HG03571 (cell line): Measurements from ENCODE around the gene PRKAR1A.
"Not testable (repeated sequence)": the region's sequence is repeated elsewhere in the genome, so short reads cannot be mapped to it uniquely, and the experiment has no call there.

Experiments
- ATAC-seq: cut with Tn5 transposase; IDR thresholded peaks from one replicate; pipeline ENCODE4 v1.9.1; 2021; ENCODE audit not compliant: unreplicated experiment

The PRKAR1A gene

DNA sequence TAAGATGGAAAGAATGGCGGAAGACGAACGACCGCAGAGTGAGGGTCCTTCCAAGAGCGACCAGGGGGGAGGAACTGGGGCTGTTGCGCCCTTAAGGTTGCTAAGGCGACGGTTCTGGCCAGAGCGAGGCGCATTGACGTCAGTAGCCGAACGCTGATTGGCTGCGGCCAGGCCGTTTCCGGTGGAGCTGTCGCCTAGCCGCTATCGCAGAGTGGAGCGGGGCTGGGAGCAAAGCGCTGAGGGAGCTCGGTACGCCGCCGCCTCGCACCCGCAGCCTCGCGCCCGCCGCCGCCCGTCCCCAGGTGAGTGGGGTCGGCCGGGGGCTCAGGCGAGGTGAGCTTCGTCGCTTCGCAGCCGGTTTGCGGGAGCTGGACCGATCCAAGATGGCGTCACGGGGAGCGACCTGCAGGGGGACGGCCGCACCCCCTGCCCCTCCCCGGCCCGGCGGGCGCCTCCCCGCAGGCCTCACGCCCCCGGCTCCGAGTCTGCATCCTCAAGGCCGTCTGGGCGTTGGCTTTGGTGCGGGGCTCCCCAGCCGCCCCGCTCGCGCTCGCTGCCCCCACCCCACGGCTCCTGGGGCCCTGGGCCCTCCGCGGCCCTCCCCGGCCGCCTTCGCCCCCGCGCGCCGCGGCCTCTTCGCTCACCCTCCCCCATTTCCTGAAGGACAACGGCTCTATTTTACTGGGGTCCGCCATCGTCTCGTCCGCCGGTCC lies at the start of gene PRKAR1A:
TSS of gene PRKAR1A (plus strand) at position 184 of the 713 bp plus-strand sequence. CDS start 2,970 bp downstream, outside the sequence.
- ATAC-seq: peak; percentile 90

GRCh38 chr17:68463211-68464019 lies 48.8 kb upstream of the PRKAR1A start:
- ATAC-seq: no peak

DNA sequence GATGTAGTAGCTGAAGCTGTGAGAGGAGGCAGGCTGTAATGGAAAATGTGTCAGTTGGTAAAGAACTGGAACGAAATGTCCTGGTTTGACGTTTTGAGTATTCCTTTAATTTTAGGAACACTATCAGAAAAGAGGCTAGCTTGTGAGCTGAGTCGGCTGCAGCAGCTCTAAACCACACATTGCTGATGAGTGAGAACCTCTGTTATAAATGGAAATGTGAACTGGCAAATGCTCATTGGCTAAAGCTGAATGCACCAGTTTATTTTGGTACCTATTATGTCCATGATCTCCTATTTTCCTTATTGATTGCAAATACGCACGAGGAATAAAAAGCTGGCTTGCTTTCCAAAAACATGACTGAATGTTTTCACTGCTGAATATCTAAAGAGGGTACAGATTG lies 43.9 kb upstream of the PRKAR1A start:
- ATAC-seq: no peak

DNA sequence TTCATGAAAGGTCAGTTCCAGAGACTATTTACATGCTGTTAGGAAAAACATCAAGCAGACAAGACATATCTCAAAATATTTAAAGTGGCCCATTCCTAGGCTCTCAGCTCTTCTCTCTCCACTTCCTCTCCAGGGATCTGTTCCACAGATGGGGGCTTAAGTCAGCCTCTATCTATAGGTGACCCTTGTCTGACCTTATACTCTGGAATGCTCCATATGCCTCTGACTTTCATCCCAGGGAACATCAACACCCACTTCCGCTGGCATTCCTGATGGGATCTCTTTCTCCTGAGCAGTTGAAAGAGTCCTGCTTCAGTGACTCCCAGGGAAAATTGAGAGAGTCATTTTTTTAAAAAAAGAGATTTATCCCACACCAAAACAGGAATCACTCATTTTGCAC lies 43.4 kb upstream of the PRKAR1A start:
- no peak for ATAC-seq

- ATAC-seq: no peak
These were observed 41.3 kb upstream of the PRKAR1A start for GRCh38 chr17:68470961-68471360.

DNA sequence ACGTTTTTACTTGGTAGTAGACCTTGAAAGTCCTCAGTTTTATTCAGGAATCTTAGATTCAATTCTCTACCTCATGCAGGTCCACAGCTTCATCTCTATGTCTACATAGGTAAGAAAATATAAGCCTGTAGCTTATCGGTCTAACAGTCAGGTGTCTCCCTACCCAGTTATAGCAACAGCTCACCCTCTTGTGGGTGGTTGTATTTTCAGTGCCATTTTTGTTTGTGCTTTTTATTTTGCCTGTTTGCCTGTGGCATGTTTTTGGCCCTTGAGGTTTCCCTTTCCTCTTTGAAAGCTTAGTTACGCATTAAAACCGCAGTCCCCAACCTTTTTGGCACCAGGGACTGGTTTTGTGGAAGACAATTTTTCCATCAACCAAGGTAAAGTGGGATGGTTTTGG lies 31.3 kb upstream of the PRKAR1A start:
- no peak for ATAC-seq

GRCh38 chr17:68482576-68483041 lies 29.6 kb upstream of the PRKAR1A start:
- ATAC-seq: no peak

GRCh38 chr17:68484458-68484857 lies 27.8 kb upstream of the PRKAR1A start:
- no peak for ATAC-seq

DNA sequence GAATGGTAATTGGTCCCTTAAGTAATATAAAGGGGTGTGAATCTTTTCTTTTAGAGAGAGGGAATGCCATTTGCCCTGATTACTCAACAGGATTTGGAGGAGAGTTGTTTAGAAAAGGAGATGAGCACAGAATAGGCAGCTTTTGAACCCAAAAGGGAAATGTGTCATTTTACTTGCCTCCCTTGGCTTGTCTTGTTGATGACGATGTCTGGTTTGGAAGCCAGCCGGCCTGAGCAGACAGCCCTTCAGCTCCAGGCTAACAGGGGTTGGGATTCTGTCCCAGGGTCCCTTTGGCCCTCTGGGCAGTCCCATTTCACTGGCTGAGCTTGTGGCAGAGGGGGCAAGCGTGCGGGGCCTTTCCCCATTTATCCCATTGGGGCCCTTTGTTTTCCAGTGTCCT lies 22.3 kb upstream of the PRKAR1A start:
- ATAC-seq: no peak

DNA sequence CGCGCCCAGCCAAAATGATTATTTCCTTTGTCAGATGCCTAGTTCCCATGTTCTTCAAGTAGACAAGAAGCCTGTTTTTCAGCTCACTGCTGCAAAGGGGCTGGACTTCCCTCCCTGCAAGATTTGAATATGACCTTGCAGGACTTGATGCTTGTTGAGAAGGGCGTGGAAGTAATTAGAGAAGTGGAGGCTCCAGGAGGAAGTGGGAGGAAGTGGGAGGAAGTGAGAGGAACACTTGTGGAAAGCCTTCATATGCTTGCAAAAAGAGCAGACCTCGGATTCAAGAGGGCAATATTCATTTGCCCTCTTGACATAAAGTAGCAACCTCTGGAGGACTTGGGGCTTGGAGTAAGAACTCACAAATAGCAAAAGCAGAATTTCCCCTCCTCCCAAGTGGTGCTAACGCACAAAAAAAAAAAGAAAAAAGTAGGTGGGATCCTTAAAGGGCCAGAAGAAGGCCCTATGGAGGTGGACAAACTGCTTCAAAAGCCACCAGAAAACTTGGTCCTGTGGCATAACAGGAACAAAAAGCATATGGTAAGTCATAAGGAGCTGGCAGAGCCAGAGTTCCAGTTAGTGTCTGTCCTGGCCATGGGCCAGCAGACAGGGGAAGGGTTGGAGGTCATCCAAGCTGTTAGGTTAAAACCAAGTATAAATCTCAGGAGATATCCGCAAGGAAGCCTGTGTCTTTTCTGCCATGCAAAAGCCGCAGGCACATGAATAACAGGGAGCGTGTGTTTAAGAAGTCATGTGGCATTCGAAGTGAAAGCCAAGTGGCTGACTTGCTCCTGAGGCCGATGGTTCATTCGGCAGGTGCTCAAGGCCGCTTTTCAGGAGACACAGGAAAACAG lies 20.6 kb upstream of the PRKAR1A start:
- ATAC-seq: no peak

- ATAC-seq: not testable (repeated sequence)
These were observed 19.7 kb upstream of the PRKAR1A start for GRCh38 chr17:68492394-68493054.

GRCh38 chr17:68495081-68495480 lies 17.1 kb upstream of the PRKAR1A start:
- ATAC-seq: no peak

- peak; percentile 94 for ATAC-seq
These were observed 14.3 kb upstream of the PRKAR1A start for GRCh38 chr17:68497885-68498319.

DNA sequence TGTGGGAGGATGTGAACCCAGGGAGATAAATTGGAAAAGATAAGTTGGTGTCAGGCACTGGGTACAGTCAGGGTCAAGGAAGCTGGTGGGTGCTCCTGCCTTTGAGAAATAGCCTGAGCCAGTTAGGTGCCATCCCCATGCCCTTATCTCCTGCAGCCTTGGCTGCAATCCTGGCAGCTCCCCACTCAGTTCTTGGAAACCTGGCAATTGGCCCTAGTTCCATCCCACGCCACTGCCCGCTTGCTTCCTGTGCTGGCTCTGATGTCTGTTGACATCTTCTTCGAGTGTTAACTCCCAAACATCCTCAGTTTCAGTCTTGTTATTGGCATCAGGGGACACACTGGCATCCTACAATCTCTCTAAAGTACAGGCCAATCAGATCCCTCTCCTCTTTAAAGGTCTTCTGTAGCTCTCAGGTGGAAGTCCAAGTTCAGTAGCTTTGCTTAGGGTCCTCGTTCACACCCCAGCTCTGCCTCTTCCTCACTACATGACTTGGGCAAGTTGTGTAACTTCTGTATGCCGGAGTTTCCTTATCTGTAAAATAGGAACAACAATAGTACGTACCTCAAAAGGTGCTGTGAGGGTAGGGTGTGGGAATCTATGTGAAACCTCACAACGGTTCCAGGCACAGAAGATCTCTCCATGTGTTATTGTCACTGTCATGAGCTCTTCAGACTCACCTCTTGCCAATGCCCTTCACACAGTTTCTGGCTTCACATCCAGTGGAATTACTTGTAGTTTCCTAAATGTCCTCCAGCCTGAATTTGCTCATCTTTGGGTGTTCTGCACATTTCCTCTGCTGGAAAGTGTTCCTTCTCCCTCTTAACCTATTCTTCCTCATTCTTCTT lies 13.5 kb upstream of the PRKAR1A start:
- ATAC-seq: peak; percentile 21

DNA sequence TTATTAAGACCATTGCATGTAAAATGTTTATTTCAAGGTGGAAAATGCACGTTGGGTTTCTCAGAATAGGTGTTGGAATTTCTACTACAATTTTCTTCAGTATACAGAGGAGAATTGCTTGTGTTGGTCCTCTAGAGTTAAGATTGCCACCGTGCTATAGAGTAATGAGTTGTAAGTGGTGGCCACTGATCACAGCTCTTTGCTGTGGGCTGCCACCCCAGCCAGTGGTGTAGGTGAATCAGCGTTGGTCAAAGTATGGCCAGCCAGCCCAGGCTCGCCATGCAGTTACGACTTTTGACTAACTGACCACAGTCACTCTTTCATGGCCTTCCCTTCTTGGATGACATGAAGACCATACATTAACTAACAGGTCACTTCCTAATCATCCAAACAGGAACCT lies 12.6 kb upstream of the PRKAR1A start:
- ATAC-seq: no peak

GRCh38 chr17:68501074-68501473 lies 11.2 kb upstream of the PRKAR1A start:
- ATAC-seq: no peak

DNA sequence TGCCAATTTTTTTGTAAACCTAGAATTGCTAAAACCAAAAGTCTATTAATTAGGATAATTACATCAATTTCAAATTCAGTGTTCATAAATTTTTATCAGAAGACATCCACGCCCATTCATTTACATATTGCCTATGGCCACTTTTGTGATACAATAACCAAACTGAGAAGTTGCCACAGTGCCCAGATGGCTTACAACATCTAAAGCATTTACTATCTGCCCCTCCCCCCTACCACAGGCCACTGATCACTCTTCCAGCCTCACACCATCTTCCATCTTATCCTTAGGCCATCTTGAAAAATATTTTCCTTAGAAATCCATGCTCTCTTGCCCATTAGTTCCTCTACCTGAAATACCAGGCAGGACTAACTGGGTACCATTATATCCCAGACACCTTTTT lies 6.3 kb upstream of the PRKAR1A start:
- ATAC-seq: no peak

DNA sequence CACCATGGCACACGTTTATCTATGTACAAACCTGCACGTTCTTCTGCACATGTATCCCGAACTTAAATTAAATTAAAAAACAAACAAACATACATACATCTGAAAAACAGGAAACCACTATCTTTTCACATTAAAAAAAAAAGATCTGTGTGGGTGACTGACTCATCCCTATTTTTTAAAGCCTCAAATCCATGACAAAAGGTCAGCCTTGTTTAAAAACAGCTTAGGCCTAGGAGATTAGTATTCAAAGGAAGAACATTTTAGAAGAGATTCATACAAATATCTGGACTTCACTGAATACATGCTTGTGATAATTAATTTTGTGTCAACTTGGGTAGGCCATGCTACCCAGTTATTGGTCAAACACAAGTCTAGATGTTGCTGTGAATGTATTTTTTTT lies 4.7 kb upstream of the PRKAR1A start:
- ATAC-seq: no peak

GRCh38 chr17:68509141-68510057 lies 2.8 kb upstream of the PRKAR1A start:
- no peak for ATAC-seq
